OCI-LY3 (cell line): Measurements from ENCODE around the gene RPS6KA5.

Source experiments
- CTCF ChIP-seq: fragments of 200-600, 300-600 bp; sonication (generic); IDR thresholded peaks from 2 replicates; pipeline ENCODE4 v1.5.1; 2014; ENCODE audit warnings: antibody characterized with exemption, low read length, low read depth
- EZH2phosphoT487 ChIP-seq: fragments of 200-600 bp; shearing (Covaris generic); IDR thresholded peaks from 2 replicates; pipeline ENCODE4 v1.6.1; 2018; ENCODE audit warnings: antibody characterized with exemption, mixed run types, low read depth

GRCh38 chr14:90809530-90810312 is 250.7 kb downstream of the RPS6KA5 start:
- TF ChIP-seq EZH2phosphoT487, result no peak
- TF ChIP-seq CTCF, result no peak
